Astrocyte of the cerebellum (primary cell): Measurements from ENCODE around the gene ALPG.
"Not testable (repeated sequence)": the region's sequence is repeated elsewhere in the genome, so short reads cannot be mapped to it uniquely, and the experiment has no call there.

Experiments
- DNase-seq: peaks from one replicate; pipeline ENCODE4 v3.0.0-alpha.2; 2011; ENCODE audit warnings: low read depth
- H3K4me3 ChIP-seq: 2 replicates; pipeline ENCODE4 v1.5.1; 2011; ENCODE audit warnings: mild to moderate bottlenecking, low read depth, low read length, moderate library complexity
- CTCF ChIP-seq: IDR thresholded peaks from 2 replicates; pipeline ENCODE4 v1.5.1; 2012; ENCODE audit warnings: low read length, low read depth, moderate library complexity, mild to moderate bottlenecking; ENCODE audit errors: missing control alignments
- in situ Hi-C: cut with HindIII; loops from 2 replicates; pipeline ENCODE4 v1.10.0; 2017; ENCODE audit warnings: low sequenced_read_pairs

The ALPG gene

DNA sequence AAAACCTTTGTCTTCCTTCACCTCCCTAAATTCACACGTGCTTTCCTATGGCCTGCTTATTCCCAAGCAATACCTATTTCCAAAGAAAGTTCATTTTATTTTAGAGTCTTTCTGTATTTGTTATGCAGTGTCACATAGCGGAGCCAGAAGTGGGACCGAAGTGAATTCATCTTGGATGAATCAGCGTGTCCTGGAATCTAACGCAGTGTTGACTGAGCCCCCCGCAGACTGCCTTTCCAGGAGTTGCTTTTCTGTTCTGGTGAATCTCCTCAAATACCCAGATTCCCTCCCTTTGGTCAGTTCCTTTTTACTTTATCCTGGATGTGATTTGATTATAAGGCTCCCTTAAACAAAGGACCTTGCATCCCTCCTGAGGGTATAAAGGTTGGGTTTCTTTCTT lies 17.3 kb upstream of the ALPG start:
- no peak for TF ChIP-seq CTCF
- in situ Hi-C loops = no loop called here
- H3K4me3 ChIP-seq = no peak overlapping the region
- peak; percentile 37 for DNase-seq

DNA sequence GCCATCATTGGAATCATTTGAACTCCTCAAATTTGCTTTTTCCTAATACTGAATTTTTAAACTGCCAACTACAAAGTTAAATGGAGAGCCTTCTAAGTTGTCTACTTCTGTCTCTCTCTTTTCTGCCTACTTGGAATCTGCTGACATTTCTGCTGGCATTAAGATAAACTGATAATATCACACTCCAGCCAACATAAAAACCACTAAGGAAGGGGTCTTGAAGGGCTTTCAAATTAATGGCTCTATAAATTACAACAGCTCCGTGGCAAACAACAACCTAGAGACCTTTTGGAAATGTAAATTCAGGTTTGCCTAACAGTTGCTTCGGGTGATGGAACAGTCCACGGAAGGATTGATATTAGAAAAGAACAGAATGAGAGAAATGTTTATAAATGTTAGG lies 16.0 kb upstream of the ALPG start:
- no peak for DNase-seq
- no peak for TF ChIP-seq CTCF
- in situ Hi-C loops = no loop called here
- H3K4me3 ChIP-seq = no peak overlapping the region

GRCh38 chr2:232393556-232393955 lies 13.1 kb upstream of the ALPG start:
- TF ChIP-seq CTCF = no peak
- no peak for DNase-seq
- H3K4me3 ChIP-seq = no peak overlapping the region
- in situ Hi-C loops = no loop called here

DNA sequence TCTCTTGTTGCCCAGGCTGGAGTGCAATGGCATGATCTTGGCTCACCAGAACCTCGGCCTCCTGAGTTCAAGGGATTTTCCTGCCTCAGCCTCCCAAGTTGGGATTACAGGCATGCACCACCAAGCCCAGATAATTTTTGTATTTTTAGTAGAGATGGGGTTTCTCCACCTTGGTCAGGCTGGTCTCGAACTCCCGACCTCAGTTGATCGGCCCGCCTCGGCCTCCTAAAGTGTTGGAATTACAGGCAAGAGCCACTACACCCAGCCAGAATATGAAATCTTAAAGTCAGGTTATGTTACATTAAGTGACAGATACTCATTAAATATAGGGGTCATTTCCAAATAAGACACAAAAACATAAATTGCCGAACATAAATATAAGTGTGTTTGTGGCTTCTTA lies 12.2 kb upstream of the ALPG start:
- DNase-seq, H3K4me3 ChIP-seq, in situ Hi-C loops: not testable (repeated sequence)

- no peak for DNase-seq
- no peak for TF ChIP-seq CTCF
- no peak overlapping the region for H3K4me3 ChIP-seq
- in situ Hi-C loops = no loop called here
Measured at GRCh38 chr2:232395586-232395985, 11.1 kb upstream of the ALPG start.

- no peak for TF ChIP-seq CTCF
- in situ Hi-C loops = no loop called here
- DNase-seq = no peak
- no peak overlapping the region for H3K4me3 ChIP-seq
Measured at GRCh38 chr2:232396683-232397082, 10.0 kb upstream of the ALPG start.

DNA sequence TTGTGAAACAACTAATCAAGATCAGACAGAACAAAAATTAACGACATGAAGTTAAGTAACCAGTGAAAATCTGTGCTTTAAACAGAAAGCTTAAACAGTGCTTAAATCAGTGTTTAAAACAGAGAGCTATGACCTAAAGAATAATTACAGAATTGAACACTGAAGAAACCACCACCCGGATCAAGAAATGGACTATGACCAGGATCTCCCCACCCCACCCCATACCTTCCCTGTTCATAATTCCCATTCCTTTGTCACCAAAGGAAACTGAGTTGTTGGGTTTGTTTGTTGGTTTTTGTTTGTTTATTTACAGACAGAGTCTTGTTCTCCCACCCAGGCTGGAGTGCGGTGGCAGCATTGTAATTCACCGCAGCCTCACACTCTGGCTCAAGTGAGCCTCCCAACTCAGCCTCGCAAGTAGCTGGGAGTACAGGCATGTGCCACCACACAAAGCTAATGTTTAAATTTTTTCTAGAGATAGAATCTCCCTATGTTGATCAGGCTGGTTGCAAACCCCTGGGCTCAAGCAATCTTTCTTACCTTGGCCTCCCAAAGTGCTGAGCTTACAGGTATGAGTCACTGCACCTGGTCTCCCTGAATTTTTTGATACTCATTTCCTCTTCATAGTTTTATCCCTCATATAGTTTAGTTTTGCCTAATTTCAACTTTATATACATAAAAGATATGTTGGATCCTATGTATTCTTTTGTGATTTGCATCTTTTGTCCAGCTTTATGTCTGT lies 8.2 kb upstream of the ALPG start:
- no peak for TF ChIP-seq CTCF
- H3K4me3 ChIP-seq = no peak overlapping the region
- no peak for DNase-seq
- in situ Hi-C loops = no loop called here
